HG02642 (cell line): ENCODE results near the gene MYLK4.

Experiments
- ATAC-seq: cut with Tn5 transposase; IDR thresholded peaks from one replicate; pipeline ENCODE4 v1.9.1; 2021; ENCODE audit warnings: mild to moderate bottlenecking; ENCODE audit not compliant: unreplicated experiment, poor library complexity

The MYLK4 gene

GRCh38 chr6:2713473-2714110, 37.1 kb downstream of the MYLK4 start:
- ATAC-seq, result no peak

- ATAC-seq, result no peak
These were observed 38.6 kb downstream of the MYLK4 start for GRCh38 chr6:2712102-2712501.

GRCh38 chr6:2710412-2710811, 40.3 kb downstream of the MYLK4 start:
- ATAC-seq, result no peak

- no peak for ATAC-seq
These were observed 42.3 kb downstream of the MYLK4 start for GRCh38 chr6:2708456-2708855.

GRCh38 chr6:2706558-2706957, 44.2 kb downstream of the MYLK4 start:
- ATAC-seq, result no peak

- ATAC-seq, result no peak
These were observed 45.5 kb downstream of the MYLK4 start for GRCh38 chr6:2705256-2705655.

- ATAC-seq, result no peak
These were observed 53.4 kb downstream of the MYLK4 start for GRCh38 chr6:2697291-2697690.

- ATAC-seq, result no peak
These were observed 55.1 kb downstream of the MYLK4 start for GRCh38 chr6:2695454-2696095.

GRCh38 chr6:2693231-2693630, 57.5 kb downstream of the MYLK4 start:
- ATAC-seq, result no peak

- ATAC-seq, result no peak
These were observed 62.2 kb downstream of the MYLK4 start for GRCh38 chr6:2688401-2689064.

- ATAC-seq, result no peak
These were observed 63.3 kb downstream of the MYLK4 start for GRCh38 chr6:2687456-2687855.

- no peak for ATAC-seq
These were observed 64.2 kb downstream of the MYLK4 start for GRCh38 chr6:2686515-2686914.

GRCh38 chr6:2684766-2685754, 65.7 kb downstream of the MYLK4 start:
- no peak for ATAC-seq

- ATAC-seq, result no peak
These were observed 66.5 kb downstream of the MYLK4 start for GRCh38 chr6:2684103-2684749.

GRCh38 chr6:2680264-2680922, 70.3 kb downstream of the MYLK4 start:
- no peak for ATAC-seq

GRCh38 chr6:2677080-2677593, 73.6 kb downstream of the MYLK4 start:
- no peak for ATAC-seq

- no peak for ATAC-seq
These were observed 74.7 kb downstream of the MYLK4 start for GRCh38 chr6:2676048-2676447.

- no peak for ATAC-seq
These were observed 75.9 kb downstream of the MYLK4 start for GRCh38 chr6:2674857-2675256.

GRCh38 chr6:2669067-2669700, 81.5 kb downstream of the MYLK4 start:
- no peak for ATAC-seq
